Measurements from ENCODE around the gene SDC4. TPM values are rescaled to one million over a fixed set of nuclear protein-coding genes. Genes with fewer than 3 reads are reported as not detected.
"Not testable (repeated sequence)": the region's sequence is repeated elsewhere in the genome, so short reads cannot be mapped to it uniquely, and the experiment has no call there.

The SDC4 gene
- total RNA-seq, 2 donors from 2014 or later = 21.6 to 62.6 TPM

DNA sequence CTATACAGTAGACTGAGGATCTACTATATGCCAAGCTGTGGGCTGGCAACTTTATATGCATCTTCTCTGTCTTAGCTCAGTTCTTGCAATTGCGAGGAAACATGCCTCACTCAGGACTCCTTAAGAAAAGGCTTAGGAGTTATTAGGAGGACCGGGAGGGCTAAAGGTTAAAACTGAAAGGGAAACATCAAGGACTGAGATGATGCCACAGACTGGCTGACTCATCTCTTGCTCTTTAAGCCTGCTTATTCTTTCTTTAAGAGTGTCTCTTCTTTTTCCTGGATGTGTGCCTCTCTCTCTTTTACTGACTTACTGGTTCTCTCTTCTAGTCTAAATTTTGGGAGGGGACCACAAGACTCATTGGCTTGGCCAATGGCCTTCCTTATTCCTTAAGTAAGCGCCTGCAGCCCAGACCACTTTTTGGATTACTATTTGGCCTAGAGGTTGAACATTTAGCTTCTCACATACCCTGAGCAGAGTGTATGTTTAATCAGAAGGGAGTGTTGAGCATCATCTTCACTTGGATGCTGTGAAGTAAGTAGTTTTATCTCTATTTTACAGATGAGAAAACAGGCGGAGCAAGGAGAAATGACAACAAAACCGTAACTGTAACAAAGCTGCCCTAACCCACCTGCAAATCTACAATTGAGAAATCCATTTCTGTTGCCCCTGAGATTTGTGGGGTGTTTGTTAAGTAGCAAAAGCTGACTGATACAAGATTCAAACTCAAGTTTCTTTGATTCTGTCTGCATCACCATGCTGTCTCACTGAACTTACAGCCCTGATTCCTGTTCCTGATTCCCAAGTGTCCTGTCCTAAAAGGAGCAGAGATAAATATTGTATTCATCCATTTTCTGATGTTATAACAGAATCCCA is 7.2 kb upstream of the SDC4 start:
- ATAC-seq (replicated peaks) = peak; percentile 82
- H3K27ac Mint-ChIP-seq = peak overlapping the region; percentile 74
- H3K4me3 Mint-ChIP-seq = peak overlapping the region; percentile 71
- H3K36me3 Mint-ChIP-seq (ENCODE audit: low read depth) = no peaks in the 10 kb centered on the region
- no peaks in the 10 kb centered on the region for H3K27me3 Mint-ChIP-seq
- H3K4me1 Mint-ChIP-seq = peaks cover 31% of the 10 kb centered on the region
- no peaks in the 10 kb centered on the region for H3K9me3 Mint-ChIP-seq

DNA sequence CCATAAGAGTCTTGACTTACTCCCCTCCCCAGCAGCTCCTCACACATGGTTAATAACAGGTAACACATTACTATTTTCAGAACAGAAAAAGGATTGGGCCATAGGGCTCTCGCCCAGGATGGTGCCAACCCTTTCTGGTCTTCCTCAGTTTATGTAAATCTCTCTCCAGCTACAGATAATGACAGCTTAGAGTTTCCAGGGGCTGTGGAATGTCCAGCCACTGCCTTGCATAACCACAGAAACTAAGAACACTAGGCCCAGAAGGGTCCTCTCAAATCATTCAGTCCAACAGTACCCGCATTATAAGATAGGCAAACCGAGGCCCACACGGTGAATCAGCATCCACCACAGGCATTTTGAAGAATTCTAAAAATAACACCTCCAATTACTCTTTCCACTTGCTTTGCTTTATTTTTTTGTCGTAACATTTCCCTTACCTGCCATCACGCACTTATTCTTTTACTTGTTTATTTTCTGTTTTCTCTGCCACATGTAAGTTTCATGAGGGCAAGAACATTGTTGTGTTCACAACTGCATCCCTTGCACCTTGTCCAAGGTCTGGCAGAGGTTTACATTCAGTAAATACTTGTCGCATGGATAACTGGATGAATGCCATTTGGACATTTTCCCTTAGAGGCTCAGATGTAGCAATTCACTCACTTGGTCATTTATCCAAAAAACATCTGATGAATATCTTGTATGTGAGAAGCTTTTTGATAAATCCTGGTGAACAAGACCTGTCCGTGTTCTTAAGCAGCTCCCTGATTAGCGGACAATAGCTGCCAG is 6.4 kb upstream of the SDC4 start:
- Mint-ChIP-seq H3K4me3 (peak overlapping the region; percentile 71), H3K27me3 (no peaks in the 10 kb centered on the region), H3K36me3 (ENCODE audit: low read depth) (no peaks in the 10 kb centered on the region), H3K4me1 (peaks cover 31% of the 10 kb centered on the region), H3K27ac (peak overlapping the region; percentile 74), H3K9me3 (no peaks in the 10 kb centered on the region)
- ATAC-seq (replicated peaks) = peak; percentile 75

DNA sequence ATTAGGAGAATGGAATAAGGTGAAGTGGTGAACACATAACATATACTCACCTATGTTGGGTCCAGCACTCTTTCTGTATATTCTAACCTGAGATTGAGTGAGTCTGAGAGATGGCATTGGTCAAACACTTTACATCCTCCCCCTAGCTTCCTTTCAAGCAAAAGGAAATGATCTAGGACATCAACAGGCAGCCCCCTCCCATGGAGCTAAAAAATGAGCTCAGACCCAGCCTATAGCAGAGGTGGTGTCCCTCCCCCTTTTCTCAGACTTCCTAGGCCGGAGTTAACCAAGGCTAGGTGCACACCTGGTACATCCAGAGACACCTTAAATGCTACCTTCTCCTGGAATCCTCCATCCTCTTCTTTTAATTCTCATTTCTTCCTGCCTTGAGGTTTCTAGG is 5.5 kb upstream of the SDC4 start:
- no peaks in the 10 kb centered on the region for H3K9me3 Mint-ChIP-seq
- no peak for ATAC-seq (replicated peaks)
- H3K4me3 Mint-ChIP-seq = peak overlapping the region; percentile 71
- no peaks in the 10 kb centered on the region for H3K27me3 Mint-ChIP-seq
- no peaks in the 10 kb centered on the region for H3K36me3 Mint-ChIP-seq (ENCODE audit: low read depth)
- H3K4me1 Mint-ChIP-seq = peaks cover 31% of the 10 kb centered on the region
- peak overlapping the region; percentile 74 for H3K27ac Mint-ChIP-seq

DNA sequence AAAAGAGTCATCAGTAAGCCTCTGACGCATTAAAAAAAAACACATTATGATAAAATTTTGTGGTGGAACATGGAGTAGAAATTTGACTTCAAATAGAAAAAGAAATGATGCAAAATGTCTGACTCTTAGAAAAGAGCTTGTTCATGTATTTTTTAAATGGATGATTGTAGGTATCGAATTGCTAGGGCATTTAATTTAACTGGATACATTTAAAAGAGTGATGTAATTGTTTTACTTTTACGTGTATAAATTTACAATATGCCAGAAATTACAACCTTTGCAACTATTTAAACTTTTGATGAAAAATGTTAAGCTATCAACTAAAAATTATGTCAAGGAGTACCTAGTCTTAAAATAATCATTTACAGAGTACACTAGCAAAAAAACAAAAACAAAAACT is 4.5 kb upstream of the SDC4 start:
- Mint-ChIP-seq H3K4me1 (peaks cover 27% of the 10 kb centered on the region), H3K36me3 (ENCODE audit: low read depth) (peaks cover 1% of the 10 kb centered on the region), H3K4me3 (no peak overlapping the region), H3K27me3 (no peaks in the 10 kb centered on the region), H3K9me3 (no peaks in the 10 kb centered on the region), H3K27ac (no peak overlapping the region)
- no peak for ATAC-seq (replicated peaks)

DNA sequence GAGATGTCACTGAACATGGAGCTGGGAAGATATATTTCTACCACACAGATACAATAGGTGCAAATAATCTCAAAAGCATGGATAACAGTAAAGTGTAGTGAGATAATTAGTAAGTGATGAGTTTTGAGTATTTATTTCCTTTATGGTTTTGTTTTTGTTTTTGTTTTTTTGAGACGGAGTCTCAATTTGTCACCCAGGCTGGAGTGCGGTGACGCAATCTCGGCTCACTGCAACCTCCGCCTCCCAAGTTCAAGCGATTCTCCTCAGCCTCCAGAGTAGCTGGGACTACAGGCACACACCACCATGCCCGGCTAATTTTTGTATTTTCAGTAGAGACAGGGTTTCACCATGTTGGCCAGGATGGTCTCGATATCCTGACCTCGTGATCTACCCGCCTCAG is 2.6 kb upstream of the SDC4 start:
- peaks cover 27% of the 10 kb centered on the region for H3K4me1 Mint-ChIP-seq
- H3K4me3 Mint-ChIP-seq; H3K27me3 Mint-ChIP-seq; H3K27ac Mint-ChIP-seq; ATAC-seq (replicated peaks); H3K9me3 Mint-ChIP-seq: not testable (repeated sequence)
- peaks cover 17% of the 10 kb centered on the region for H3K36me3 Mint-ChIP-seq (ENCODE audit: low read depth)

DNA sequence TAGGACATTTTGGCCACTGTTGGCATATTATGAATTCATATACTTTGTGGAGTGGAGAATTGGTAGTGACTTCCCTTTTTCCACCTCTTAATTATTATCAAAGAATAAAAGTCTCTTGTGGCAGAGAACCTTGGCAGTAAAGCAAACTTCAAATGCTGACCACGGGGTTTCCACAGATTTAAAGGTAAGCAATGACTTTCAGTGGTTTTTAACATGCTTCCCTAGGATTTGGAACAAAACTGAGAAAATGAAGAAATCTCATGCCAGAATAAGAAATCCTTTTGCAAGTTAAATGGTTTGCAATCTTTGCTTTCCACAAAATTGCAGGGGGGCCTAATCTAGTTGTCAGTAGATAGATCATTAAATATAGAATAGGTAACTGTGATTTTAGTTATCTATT is 2.0 kb upstream of the SDC4 start:
- no peak overlapping the region for H3K27ac Mint-ChIP-seq
- no peak for ATAC-seq (replicated peaks)
- peaks cover 17% of the 10 kb centered on the region for H3K36me3 Mint-ChIP-seq (ENCODE audit: low read depth)
- H3K9me3 Mint-ChIP-seq = no peaks in the 10 kb centered on the region
- H3K4me1 Mint-ChIP-seq = peaks cover 25% of the 10 kb centered on the region
- H3K27me3 Mint-ChIP-seq = no peaks in the 10 kb centered on the region
- no peak overlapping the region for H3K4me3 Mint-ChIP-seq

DNA sequence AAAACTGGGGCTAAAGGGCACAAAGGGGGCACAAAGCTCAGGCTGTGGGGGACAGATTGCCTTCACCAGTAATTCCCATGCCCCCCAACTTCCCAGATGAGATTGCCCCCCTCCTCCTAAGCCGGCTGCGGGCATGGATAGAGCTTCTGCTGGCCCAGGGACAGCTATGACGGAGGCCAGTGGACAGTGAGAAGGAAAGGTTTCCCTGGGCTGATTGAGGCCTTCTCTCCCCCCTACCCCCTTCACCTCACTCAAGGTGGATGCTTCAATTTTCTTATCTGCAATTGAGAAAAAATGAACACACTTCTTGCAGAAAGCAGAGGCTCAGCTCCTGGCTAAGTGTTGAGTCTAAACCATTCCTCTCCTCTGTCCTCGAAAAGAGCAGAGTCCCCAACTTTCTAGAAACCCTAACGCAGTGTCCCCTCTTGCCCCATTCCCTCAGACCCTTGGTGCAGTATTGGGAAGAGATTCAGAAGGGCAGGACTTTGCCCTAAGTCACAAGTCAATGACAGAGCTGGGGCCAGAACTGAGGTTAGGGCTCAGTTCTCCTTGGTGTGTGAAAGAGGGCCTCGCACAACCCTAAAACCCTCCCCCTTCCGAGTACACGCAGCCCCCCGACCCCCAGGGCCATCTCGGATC is 808 bp downstream of the SDC4 start:
- peak; percentile 17 for ATAC-seq (replicated peaks)
- no peaks in the 10 kb centered on the region for H3K27me3 Mint-ChIP-seq
- H3K9me3 Mint-ChIP-seq = no peaks in the 10 kb centered on the region
- H3K36me3 Mint-ChIP-seq (ENCODE audit: low read depth) = peaks cover 30% of the 10 kb centered on the region
- H3K4me3 Mint-ChIP-seq = peak overlapping the region; percentile 93
- H3K27ac Mint-ChIP-seq = peak overlapping the region; percentile 74
- peaks cover 8% of the 10 kb centered on the region for H3K4me1 Mint-ChIP-seq

DNA sequence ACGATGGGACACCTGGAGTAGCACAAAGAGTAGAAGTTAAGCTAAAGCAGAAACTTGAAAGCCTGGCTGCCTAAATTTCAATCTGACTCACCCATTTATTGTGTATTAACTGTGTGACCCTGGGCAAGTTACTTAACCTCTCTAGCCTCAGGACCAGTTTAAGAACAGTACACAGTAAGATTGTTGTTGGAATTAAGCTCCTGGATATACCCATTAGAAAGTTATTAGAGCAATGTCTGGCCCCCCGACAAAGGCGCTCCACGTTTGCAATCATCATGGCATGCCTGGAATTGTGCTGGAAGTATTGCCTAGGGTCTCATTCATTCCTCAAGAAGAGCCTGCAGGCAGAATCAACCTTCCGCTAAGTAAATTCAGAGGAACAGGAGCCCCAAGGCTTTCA is 1.4 kb downstream of the SDC4 start:
- Mint-ChIP-seq H3K4me1 (peaks cover 8% of the 10 kb centered on the region), H3K4me3 (peak overlapping the region; percentile 93), H3K27me3 (no peaks in the 10 kb centered on the region), H3K36me3 (ENCODE audit: low read depth) (peaks cover 30% of the 10 kb centered on the region), H3K9me3 (no peaks in the 10 kb centered on the region), H3K27ac (peak overlapping the region; percentile 14)
- peak; percentile 12 for ATAC-seq (replicated peaks)

DNA sequence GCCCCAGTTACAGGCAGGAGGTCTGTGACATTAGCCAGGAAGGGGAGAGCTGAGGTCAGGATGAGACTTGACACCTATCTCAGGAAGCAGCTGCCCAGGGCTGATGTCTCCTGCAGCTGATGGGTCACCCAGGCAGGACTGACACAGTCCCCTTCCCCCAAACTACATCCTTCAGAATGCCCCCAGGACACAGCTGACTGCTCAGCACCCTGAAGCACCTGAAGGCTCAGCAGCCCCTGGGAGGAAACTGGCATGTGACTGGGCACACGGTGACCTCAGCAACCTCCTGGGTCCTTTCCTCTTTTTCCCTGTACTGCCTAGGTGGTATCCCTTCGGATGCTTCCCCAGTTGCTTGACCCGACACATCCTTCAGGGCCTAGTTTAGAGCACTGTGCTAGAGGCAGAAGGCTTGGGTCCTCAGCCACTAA is 1.9 kb downstream of the SDC4 start:
- peaks cover 34% of the 10 kb centered on the region for H3K36me3 Mint-ChIP-seq (ENCODE audit: low read depth)
- H3K27me3 Mint-ChIP-seq = no peaks in the 10 kb centered on the region
- H3K4me3 Mint-ChIP-seq = peak overlapping the region; percentile 93
- ATAC-seq (replicated peaks) = peak; percentile 38
- H3K9me3 Mint-ChIP-seq = no peaks in the 10 kb centered on the region
- H3K4me1 Mint-ChIP-seq = peaks cover 8% of the 10 kb centered on the region
- peak overlapping the region; percentile 14 for H3K27ac Mint-ChIP-seq

DNA sequence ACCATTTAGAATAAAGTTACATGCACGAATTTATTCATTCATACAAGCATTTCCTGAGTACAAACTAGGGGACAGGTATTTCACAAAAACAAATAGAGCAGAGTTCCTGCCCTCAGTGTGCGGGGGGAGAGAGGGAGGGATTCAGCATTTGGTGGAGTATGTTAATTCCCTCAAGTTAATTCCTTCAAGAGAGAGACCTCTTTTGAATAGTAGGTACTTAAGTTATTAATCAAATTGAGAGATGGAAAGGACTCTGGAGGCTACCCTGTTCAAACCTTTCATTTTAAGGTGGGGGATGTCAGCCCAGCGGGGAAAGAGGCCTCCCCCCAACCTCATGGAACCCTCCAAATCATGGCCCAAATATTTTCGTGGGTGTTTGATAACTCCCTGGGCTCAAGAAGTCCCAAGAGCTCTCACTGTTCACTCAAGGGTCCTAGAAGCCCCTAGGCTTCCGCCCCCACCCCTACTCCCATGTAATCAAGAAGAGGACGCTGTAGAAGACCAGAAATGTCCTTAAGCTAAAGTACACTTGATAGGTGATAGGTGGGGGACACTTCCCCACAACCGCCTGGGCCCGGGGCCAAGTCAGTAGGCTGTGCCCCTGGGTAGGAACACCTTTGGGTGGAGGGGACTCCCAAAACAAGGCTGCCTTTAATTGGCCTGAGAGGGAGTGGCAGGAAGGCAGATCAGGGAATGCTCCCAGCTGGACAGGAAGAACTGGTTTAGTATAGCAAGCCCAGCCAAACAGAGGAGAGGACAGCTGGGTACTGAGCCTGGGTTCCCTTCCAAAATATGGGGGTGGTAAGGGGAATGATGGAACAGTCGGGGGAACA is 2.9 kb downstream of the SDC4 start:
- peak overlapping the region; percentile 93 for H3K4me3 Mint-ChIP-seq
- ATAC-seq (replicated peaks) = no peak
- H3K27me3 Mint-ChIP-seq = no peaks in the 10 kb centered on the region
- no peaks in the 10 kb centered on the region for H3K9me3 Mint-ChIP-seq
- peaks cover 10% of the 10 kb centered on the region for H3K4me1 Mint-ChIP-seq
- H3K36me3 Mint-ChIP-seq (ENCODE audit: low read depth) = peaks cover 44% of the 10 kb centered on the region
- no peak overlapping the region for H3K27ac Mint-ChIP-seq

DNA sequence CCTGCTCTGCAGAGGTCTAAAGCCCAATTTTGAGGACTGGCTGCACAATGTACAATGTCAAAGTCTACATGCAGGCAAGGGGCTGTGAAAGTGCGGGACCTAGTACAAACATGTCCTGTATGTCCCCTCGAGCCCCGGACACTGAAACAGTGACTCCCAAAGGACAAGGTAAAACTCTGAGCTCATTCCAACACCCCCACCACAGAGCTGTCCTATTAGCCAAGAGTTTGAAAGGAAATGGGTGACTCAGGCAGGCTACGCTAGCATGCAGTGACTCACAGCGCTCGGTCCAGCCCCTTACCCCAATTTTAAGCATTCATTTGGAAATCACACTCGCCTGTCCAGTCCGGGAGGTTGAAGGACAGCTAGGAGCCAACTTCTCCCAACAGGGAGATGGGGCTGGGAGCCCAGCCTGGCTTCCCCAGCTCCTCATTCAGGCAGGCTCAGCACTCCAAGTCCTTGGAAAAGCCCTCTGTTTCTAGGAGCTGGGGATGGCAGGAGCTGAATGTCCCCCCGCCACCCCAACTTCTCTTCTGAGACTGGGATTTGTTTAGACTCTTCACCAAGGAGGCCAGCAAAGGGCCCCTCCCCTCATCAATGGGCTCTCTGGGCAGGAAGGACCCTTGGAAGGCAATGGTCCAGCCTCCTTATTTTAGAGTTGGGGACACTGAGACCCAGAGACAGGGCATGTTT is 3.9 kb downstream of the SDC4 start:
- peaks cover 54% of the 10 kb centered on the region for H3K36me3 Mint-ChIP-seq (ENCODE audit: low read depth)
- H3K27me3 Mint-ChIP-seq = no peaks in the 10 kb centered on the region
- H3K9me3 Mint-ChIP-seq = no peaks in the 10 kb centered on the region
- ATAC-seq (replicated peaks) = peak; percentile 43
- H3K4me3 Mint-ChIP-seq = peak overlapping the region; percentile 93
- no peak overlapping the region for H3K27ac Mint-ChIP-seq
- H3K4me1 Mint-ChIP-seq = peaks cover 12% of the 10 kb centered on the region

DNA sequence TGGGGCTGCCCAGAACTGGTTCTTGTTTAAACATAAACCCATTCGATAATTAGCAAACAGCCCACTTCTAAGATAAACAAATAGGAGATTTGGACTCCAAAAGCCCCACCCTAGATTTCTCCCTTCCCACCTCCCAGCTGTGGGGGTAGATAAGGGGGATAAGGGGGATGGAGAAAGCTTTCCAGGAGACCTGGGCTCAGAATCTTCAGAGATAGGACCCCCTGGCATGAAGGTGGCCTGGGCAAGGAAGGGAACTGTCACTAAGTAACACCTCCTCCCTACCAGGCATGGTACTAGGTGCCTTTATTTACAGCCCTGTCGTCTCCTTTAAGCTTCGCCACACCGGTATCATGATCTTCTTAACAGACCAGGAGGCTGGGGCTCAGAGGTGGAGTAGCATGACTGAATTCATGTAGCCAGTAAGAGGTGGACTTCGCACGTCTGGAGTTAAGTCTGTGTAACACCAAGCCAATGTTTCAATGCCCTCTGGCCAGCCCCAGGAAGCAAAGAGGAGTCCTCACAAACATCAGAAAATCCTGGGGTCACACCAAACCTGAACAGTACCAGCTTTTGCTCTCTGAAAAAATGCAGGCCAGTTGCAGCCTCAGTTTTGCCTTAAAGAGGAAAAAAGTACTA is 4.6 kb downstream of the SDC4 start:
- H3K4me1 Mint-ChIP-seq = peaks cover 12% of the 10 kb centered on the region
- no peaks in the 10 kb centered on the region for H3K27me3 Mint-ChIP-seq
- H3K4me3 Mint-ChIP-seq = peak overlapping the region; percentile 93
- no peaks in the 10 kb centered on the region for H3K9me3 Mint-ChIP-seq
- H3K36me3 Mint-ChIP-seq (ENCODE audit: low read depth) = peaks cover 60% of the 10 kb centered on the region
- no peak for ATAC-seq (replicated peaks)
- no peak overlapping the region for H3K27ac Mint-ChIP-seq

DNA sequence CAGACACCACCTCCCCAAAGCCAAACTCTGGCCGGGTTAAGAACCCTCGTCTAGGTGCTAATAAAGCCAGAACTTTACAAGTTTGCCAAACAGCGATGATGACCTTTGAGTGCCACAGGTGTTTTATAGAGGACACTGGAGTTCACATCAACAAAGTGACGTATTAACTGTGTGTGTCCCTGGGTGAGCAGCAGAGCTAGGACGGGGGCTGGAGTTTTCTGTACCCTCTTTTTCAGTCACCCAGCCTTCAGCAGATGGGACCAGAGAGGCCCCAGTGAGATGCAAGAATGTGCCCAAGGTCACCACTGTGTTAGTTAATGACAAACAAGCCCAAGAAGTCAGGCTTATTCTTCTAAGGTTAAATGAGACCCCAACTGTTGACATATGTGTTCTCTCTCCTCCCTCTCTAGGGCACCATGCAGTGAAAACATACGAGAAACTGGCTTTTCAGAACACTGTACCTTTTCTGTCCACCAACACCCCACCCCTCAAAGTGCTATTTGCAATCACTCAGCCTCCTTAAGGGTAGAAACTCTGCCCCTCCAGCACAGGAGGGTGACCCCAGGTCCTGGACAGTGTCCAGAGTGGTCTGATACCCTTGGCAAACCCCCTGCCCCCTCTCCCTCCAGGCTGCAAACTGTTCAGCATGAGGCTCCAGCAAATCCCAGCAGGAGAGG is 5.2 kb downstream of the SDC4 start:
- Mint-ChIP-seq H3K27me3 (no peaks in the 10 kb centered on the region), H3K4me1 (peaks cover 12% of the 10 kb centered on the region)

More for the DNA sequence above, 5.2 kb downstream of the SDC4 start:
- Mint-ChIP-seq H3K36me3 (ENCODE audit: low read depth) (peaks cover 60% of the 10 kb centered on the region), H3K4me3 (no peak overlapping the region), H3K9me3 (no peaks in the 10 kb centered on the region), H3K27ac (no peak overlapping the region)
- no peak for ATAC-seq (replicated peaks)
